OCI-LY1 (cell line): ENCODE data around the gene LETM1.

Experiments
- H2AFZ ChIP-seq: fragments of 200-600 bp; sonication (generic), shearing (Covaris generic); 2 replicates; pipeline ENCODE4 v1.6.0; 2014; ENCODE audit warnings: antibody characterized with exemption, mild to moderate bottlenecking, low read length
- H3F3A ChIP-seq: fragments of 200-600 bp; sonication (generic), shearing (Covaris generic); 2 replicates; pipeline ENCODE4 v1.6.0; 2014; ENCODE audit warnings: mild to moderate bottlenecking, antibody characterized with exemption, low read length, moderate library complexity; ENCODE audit not compliant: insufficient read depth
- H3K27ac ChIP-seq: fragments of 200-600 bp; sonication (generic); 2 replicates; pipeline ENCODE4 v1.5.1; 2014; ENCODE audit warnings: low read length, mixed run types, mild to moderate bottlenecking, low read depth; ENCODE audit not compliant: poor library complexity, severe bottlenecking
- H3K27me3 ChIP-seq: fragments of 200-600 bp; sonication (generic); 2 replicates; pipeline ENCODE4 v1.6.0; 2014; ENCODE audit warnings: antibody characterized with exemption, mild to moderate bottlenecking, low read length, moderate library complexity; ENCODE audit not compliant: insufficient read depth
- H3K36me3 ChIP-seq: fragments of 200-600 bp; sonication (generic); 2 replicates; pipeline ENCODE4 v1.6.1; 2014; ENCODE audit warnings: mild to moderate bottlenecking, antibody characterized with exemption, low read length, moderate library complexity, mixed read lengths; ENCODE audit not compliant: insufficient read depth
- H3K4me1 ChIP-seq: fragments of 200-600 bp; sonication (generic); 2 replicates; pipeline ENCODE4 v1.5.1; 2014; ENCODE audit warnings: mild to moderate bottlenecking, low read length, moderate library complexity; ENCODE audit not compliant: insufficient read depth, severe bottlenecking
- H3K4me2 ChIP-seq: fragments of 200-600 bp; sonication (generic), shearing (Covaris generic); 2 replicates; pipeline ENCODE4 v1.6.1; 2014; ENCODE audit warnings: low read length
- H3K4me3 ChIP-seq: fragments of 200-600 bp; sonication (generic); 2 replicates; pipeline ENCODE4 v1.5.1; 2014; ENCODE audit warnings: low read length, low read depth, mild to moderate bottlenecking, mixed read lengths; ENCODE audit not compliant: poor library complexity, severe bottlenecking
- H3K79me2 ChIP-seq: fragments of 200-600 bp; shearing (Covaris generic); 2 replicates; pipeline ENCODE4 v1.6.1; 2016; ENCODE audit warnings: mixed run types, low read length, mixed read lengths; ENCODE audit not compliant: insufficient read depth
- H3K9ac ChIP-seq: fragments of 200-600 bp; sonication (generic), shearing (Covaris generic); 2 replicates; pipeline ENCODE4 v1.6.1; 2014; ENCODE audit warnings: mild to moderate bottlenecking, low read length, mixed read lengths
- H3K9me2 ChIP-seq: fragments of 200-600 bp; sonication (generic), shearing (Covaris generic); 2 replicates; pipeline ENCODE4 v1.6.1; 2014; ENCODE audit warnings: low read depth, mild to moderate bottlenecking, low read length, mixed read lengths
- H3K9me3 ChIP-seq: fragments of 200-600 bp; shearing (Covaris generic); 2 replicates; pipeline ENCODE4 v1.6.1; 2014; ENCODE audit warnings: low read length, mixed read lengths
- H4K20me1 ChIP-seq: fragments of 200-600 bp; sonication (generic), shearing (Covaris generic); 2 replicates; pipeline ENCODE4 v1.6.0; 2016; ENCODE audit warnings: mild to moderate bottlenecking, low read length; ENCODE audit not compliant: insufficient read depth
- EZH2 ChIP-seq: fragments of 200-600 bp; sonication (generic), shearing (Covaris generic); IDR thresholded peaks from 2 replicates; pipeline ENCODE4 v1.8.0; 2017; ENCODE audit warnings: borderline replicate concordance, mixed run types, mild to moderate bottlenecking, antibody characterized with exemption, low read length, moderate library complexity, mixed read lengths
- TF ChIP-seq, protein P1 (sequence below): fragments of 200-600 bp; sonication (generic), shearing (Covaris generic); IDR thresholded peaks from 2 replicates; pipeline ENCODE4 v1.5.1; 2017; ENCODE audit warnings: mild to moderate bottlenecking, antibody characterized with exemption, low read length, moderate library complexity, mixed read lengths

The LETM1 gene

DNA sequence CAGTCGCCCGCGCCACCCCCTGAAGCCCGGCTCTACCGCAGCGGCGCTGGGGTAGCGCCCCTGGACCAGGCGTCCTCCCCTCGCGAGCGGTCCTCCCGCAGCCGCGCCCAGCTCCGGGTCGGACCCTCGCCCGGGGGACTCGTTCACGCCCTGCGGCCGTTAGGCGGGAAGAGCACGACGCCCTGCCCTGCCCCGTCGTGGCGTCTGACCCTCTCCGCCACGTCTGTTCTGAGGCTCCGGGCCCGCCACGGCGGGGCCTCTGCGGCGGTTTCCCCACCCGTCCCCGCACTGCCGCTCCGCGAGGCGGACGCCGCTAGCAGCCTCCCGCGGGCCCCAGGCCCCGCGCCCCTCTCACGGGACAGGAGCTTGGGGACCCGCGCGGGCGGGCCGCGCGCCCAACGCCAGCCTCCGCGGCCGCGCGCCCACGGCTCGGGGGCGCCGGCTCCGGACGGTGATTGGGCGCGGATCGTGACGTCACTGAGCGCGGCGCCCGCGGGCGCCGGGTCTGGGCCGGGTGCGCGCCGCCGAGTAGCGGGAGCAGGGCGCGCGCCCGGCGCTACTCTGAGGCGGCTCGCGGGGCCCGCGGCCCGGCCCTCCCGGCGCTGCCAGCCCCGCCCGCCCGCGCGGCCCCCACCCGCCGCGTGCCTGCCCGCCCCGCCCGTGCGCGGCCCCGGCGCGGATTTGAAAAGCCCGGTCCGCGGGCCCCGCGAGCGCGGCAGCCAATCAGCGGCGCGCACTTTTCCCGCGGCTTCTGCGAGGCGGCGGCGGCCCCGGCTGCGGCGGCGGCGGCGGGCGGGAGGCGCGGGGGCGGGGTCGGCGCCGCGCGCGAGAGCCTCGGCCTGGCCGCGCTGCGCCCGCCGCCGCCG is 14.9 kb upstream of the LETM1 start, which contains the start of gene NSD2:
NSD2 (plus strand) TSS at position 816 of the 866 bp plus-strand sequence. CDS start 29,262 bp downstream, outside the sequence.
- Histone ChIP-seq H3K4me1 (peaks cover 34% of the 10 kb centered on the region), H3F3A (no peaks in the 10 kb centered on the region), H3K27ac (peak within 1 kb of the TSS; percentile 82), H3K9me3 (no peaks in the 10 kb centered on the region), H3K9ac (peak within 1 kb of the TSS; percentile 99), H3K4me3 (peak within 1 kb of the TSS; percentile 97), H3K4me2 (peak within 1 kb of the TSS; percentile 83), H3K36me3 (no peaks in the 10 kb centered on the region), H2AFZ (no peak within 1 kb of the TSS), H4K20me1 (no peaks in the 10 kb centered on the region; the same call in 1 of the 2 replicates), H3K27me3 (no peaks in the 10 kb centered on the region), H3K79me2 (peaks cover 37% of the 10 kb centered on the region), H3K9me2 (no peaks in the 10 kb centered on the region)
- no peak for TF ChIP-seq EZH2
- TF ChIP-seq, protein P1, sequence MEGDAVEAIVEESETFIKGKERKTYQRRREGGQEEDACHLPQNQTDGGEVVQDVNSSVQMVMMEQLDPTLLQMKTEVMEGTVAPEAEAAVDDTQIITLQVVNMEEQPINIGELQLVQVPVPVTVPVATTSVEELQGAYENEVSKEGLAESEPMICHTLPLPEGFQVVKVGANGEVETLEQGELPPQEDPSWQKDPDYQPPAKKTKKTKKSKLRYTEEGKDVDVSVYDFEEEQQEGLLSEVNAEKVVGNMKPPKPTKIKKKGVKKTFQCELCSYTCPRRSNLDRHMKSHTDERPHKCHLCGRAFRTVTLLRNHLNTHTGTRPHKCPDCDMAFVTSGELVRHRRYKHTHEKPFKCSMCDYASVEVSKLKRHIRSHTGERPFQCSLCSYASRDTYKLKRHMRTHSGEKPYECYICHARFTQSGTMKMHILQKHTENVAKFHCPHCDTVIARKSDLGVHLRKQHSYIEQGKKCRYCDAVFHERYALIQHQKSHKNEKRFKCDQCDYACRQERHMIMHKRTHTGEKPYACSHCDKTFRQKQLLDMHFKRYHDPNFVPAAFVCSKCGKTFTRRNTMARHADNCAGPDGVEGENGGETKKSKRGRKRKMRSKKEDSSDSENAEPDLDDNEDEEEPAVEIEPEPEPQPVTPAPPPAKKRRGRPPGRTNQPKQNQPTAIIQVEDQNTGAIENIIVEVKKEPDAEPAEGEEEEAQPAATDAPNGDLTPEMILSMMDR = no peak

DNA sequence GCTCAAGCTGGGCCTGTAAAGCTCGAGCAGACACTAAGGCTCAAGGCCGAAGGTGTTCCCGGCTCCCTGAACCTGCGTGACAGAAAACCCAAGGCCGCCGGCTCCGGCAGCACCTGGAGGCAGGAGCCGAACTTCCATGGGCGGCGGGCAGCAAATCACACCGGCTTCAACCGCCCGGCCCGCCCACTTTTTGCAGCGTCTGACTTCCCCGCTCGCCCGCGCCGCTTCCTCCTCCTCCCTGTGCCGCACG is 14.3 kb upstream of the LETM1 start:
- H3K4me1 ChIP-seq = peaks cover 34% of the 10 kb centered on the region
- H3K36me3 ChIP-seq = no peaks in the 10 kb centered on the region
- H3K79me2 ChIP-seq = peaks cover 34% of the 10 kb centered on the region
- H3F3A ChIP-seq = no peaks in the 10 kb centered on the region
- H3K27ac ChIP-seq = peak overlapping the region; percentile 82
- H3K9me3 ChIP-seq = no peaks in the 10 kb centered on the region
- H3K27me3 ChIP-seq = no peaks in the 10 kb centered on the region
- peak overlapping the region; percentile 74 for H3K4me3 ChIP-seq
- no peaks in the 10 kb centered on the region for H3K9me2 ChIP-seq
- H3K9ac ChIP-seq = peak overlapping the region; percentile 98
- H3K4me2 ChIP-seq = peak overlapping the region; percentile 74
- no peak overlapping the region for H2AFZ ChIP-seq
- TF ChIP-seq, protein P1 = no peak
- no peak for TF ChIP-seq EZH2
- H4K20me1 ChIP-seq = no peaks in the 10 kb centered on the region; the same call in 1 of the 2 replicates

DNA sequence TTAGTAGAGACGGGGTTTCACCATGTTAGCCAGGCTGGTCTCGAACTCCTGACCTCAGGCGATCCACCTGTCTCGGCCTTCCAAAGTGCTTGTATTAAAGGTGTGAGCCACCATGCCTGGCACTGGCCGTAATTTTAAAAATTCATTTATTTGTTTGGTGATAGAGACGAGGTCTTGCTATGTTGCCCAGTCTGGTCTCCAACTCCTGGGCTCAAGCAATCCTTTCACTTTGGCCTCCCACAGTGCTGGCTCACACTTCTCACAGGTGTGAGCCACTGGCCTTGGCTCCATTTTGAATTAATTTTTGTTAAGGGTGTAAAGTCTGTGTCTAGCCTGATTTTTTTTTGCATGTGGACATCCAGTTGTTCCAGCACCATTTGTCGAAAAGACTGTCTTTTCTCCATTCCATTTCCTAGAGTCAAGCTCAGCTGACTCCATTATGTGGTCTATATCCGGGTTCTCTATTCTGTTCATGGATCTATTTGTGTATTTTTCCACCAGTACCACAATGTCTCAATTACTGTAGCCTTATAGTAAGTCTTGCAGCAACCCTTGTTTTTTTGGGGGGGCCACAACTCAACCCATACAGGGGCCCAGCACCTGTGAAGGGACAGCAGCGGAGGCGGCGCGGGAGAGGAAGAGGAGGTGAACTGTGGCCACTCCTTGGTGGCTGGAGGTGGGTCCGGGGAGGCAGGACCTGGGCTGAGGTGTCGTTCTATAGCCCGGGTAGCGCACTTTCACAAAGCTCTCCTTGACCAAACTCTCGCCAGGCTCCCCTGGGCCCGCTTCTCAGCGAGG is 13.8 kb upstream of the LETM1 start:
- Histone ChIP-seq H3F3A (no peaks in the 10 kb centered on the region), H3K79me2 (peaks cover 29% of the 10 kb centered on the region), H3K27ac (peak overlapping the region; percentile 82), H3K9ac (peak overlapping the region; percentile 98), H3K4me3 (peak overlapping the region; percentile 74), H3K9me3 (no peaks in the 10 kb centered on the region), H4K20me1 (no peaks in the 10 kb centered on the region; the same call in 1 of the 2 replicates), H3K4me2 (peak overlapping the region; percentile 74), H2AFZ (no peak overlapping the region), H3K36me3 (no peaks in the 10 kb centered on the region), H3K27me3 (no peaks in the 10 kb centered on the region), H3K9me2 (no peaks in the 10 kb centered on the region), H3K4me1 (peaks cover 33% of the 10 kb centered on the region)
- TF ChIP-seq EZH2 = no peak
- TF ChIP-seq, protein P1 = no peak
